ENCODE results near the gene SHLD2. TPM values are rescaled to one million over a fixed set of nuclear protein-coding genes. Genes with fewer than 3 reads are reported as not detected.
"Not testable (repeated sequence)": the region's sequence is repeated elsewhere in the genome, so short reads cannot be mapped to it uniquely, and the experiment has no call there.

SHLD2 gene
- polyA plus RNA-seq, 2 donors, result 10.0 to 10.6 TPM

- no peaks in the 10 kb centered on the region for H3K27me3 ChIP-seq (ENCODE audit: control insufficient read depth in 1 of 2, insufficient read depth in 2 of 2, low read length in 2 of 2)
- WGBS, 2 donors, result 73 to 76% methylated on average over 5 of the region's 5 CpGs
- H3K4me1 ChIP-seq (ENCODE audit: control insufficient read depth in 2 of 2, insufficient read depth in 2 of 2, low read length in 1 of 2), result no peaks in the 10 kb centered on the region
- no peak overlapping the region for H3K4me3 ChIP-seq (ENCODE audit: low read depth in 1 of 2, low read length in 2 of 2)
- no peak overlapping the region for H3K27ac ChIP-seq (ENCODE audit: low read depth in 2 of 2, low read length in 1 of 2)
- peaks cover 12 to 15% of the 10 kb centered on the region in 2 donors for H3K36me3 ChIP-seq (ENCODE audit: control insufficient read depth in 2 of 2, insufficient read depth in 2 of 2, low read length in 1 of 2)
- H3K9me3 ChIP-seq (ENCODE audit: control insufficient read depth in 2 of 2, insufficient read depth in 1 of 2, low read depth in 1 of 2, low read length in 1 of 2), result no peaks in the 10 kb centered on the region
These were observed 30.4 kb upstream of the SHLD2 start for GRCh38 chr10:87064651-87065050.

- no peaks in the 10 kb centered on the region for H3K4me1 ChIP-seq (ENCODE audit: control insufficient read depth in 2 of 2, insufficient read depth in 2 of 2, low read length in 1 of 2)
- H3K27me3 ChIP-seq (ENCODE audit: control insufficient read depth in 1 of 2, insufficient read depth in 2 of 2, low read length in 2 of 2), result no peaks in the 10 kb centered on the region
- H3K9me3 ChIP-seq (ENCODE audit: control insufficient read depth in 2 of 2, insufficient read depth in 1 of 2, low read depth in 1 of 2, low read length in 1 of 2), result no peaks in the 10 kb centered on the region
- 95 to 98% methylated on average over 2 of the region's 2 CpGs for WGBS, 2 donors
- H3K4me3 ChIP-seq (ENCODE audit: low read depth in 1 of 2, low read length in 2 of 2), result no peak overlapping the region
- peak overlapping the region in 1 of 2 donors; percentile 4 for H3K27ac ChIP-seq (ENCODE audit: low read depth in 2 of 2, low read length in 1 of 2)
- peaks cover 12 to 14% of the 10 kb centered on the region in 2 donors for H3K36me3 ChIP-seq (ENCODE audit: control insufficient read depth in 2 of 2, insufficient read depth in 2 of 2, low read length in 1 of 2)
These were observed 28.8 kb upstream of the SHLD2 start for GRCh38 chr10:87066178-87066577.

- Histone ChIP-seq H3K4me1 (ENCODE audit: control insufficient read depth in 2 of 2, insufficient read depth in 2 of 2, low read length in 1 of 2) (no peaks in the 10 kb centered on the region), H3K4me3 (ENCODE audit: low read depth in 1 of 2, low read length in 2 of 2) (no peak overlapping the region), H3K27ac (ENCODE audit: low read depth in 2 of 2, low read length in 1 of 2) (no peak overlapping the region), H3K27me3 (ENCODE audit: control insufficient read depth in 1 of 2, insufficient read depth in 2 of 2, low read length in 2 of 2) (no peaks in the 10 kb centered on the region), H3K36me3 (ENCODE audit: control insufficient read depth in 2 of 2, insufficient read depth in 2 of 2, low read length in 1 of 2) (peaks cover 12 to 14% of the 10 kb centered on the region in 2 donors), H3K9me3 (ENCODE audit: control insufficient read depth in 2 of 2, insufficient read depth in 1 of 2, low read depth in 1 of 2, low read length in 1 of 2) (no peaks in the 10 kb centered on the region)
- WGBS, 2 donors, result 97 to 100% methylated on average over 1 of the region's 1 CpG
These were observed 28.1 kb upstream of the SHLD2 start for GRCh38 chr10:87066865-87067264.

GRCh38 chr10:87068281-87068680 is 26.7 kb upstream of the SHLD2 start:
- no peaks in the 10 kb centered on the region for H3K4me1 ChIP-seq (ENCODE audit: control insufficient read depth in 2 of 2, insufficient read depth in 2 of 2, low read length in 1 of 2)
- 83 to 96% methylated on average over 1 of the region's 1 CpG for WGBS, 2 donors
- no peaks in the 10 kb centered on the region for H3K9me3 ChIP-seq (ENCODE audit: control insufficient read depth in 2 of 2, insufficient read depth in 1 of 2, low read depth in 1 of 2, low read length in 1 of 2)
- H3K36me3 ChIP-seq (ENCODE audit: control insufficient read depth in 2 of 2, insufficient read depth in 2 of 2, low read length in 1 of 2), result peaks cover 14% of the 10 kb centered on the region in 2 donors
- no peak overlapping the region for H3K27ac ChIP-seq (ENCODE audit: low read depth in 2 of 2, low read length in 1 of 2)
- no peak overlapping the region for H3K4me3 ChIP-seq (ENCODE audit: low read depth in 1 of 2, low read length in 2 of 2)
- no peaks in the 10 kb centered on the region for H3K27me3 ChIP-seq (ENCODE audit: control insufficient read depth in 1 of 2, insufficient read depth in 2 of 2, low read length in 2 of 2)

- Histone ChIP-seq H3K4me1 (ENCODE audit: control insufficient read depth in 2 of 2, insufficient read depth in 2 of 2, low read length in 1 of 2) (no peaks in the 10 kb centered on the region), H3K27me3 (ENCODE audit: control insufficient read depth in 1 of 2, insufficient read depth in 2 of 2, low read length in 2 of 2) (no peaks in the 10 kb centered on the region), H3K4me3 (ENCODE audit: low read depth in 1 of 2, low read length in 2 of 2) (no peak overlapping the region), H3K36me3 (ENCODE audit: control insufficient read depth in 2 of 2, insufficient read depth in 2 of 2, low read length in 1 of 2) (peaks cover 3 to 12% of the 10 kb centered on the region in 2 donors), H3K9me3 (ENCODE audit: control insufficient read depth in 2 of 2, insufficient read depth in 1 of 2, low read depth in 1 of 2, low read length in 1 of 2) (no peaks in the 10 kb centered on the region), H3K27ac (ENCODE audit: low read depth in 2 of 2, low read length in 1 of 2) (no peak overlapping the region)
- 69 to 84% methylated on average over 2 of the region's 2 CpGs for WGBS, 2 donors
These were observed 22.6 kb upstream of the SHLD2 start for GRCh38 chr10:87072449-87072848.

- H3K27ac ChIP-seq (ENCODE audit: low read depth in 2 of 2, low read length in 1 of 2); H3K9me3 ChIP-seq (ENCODE audit: control insufficient read depth in 2 of 2, insufficient read depth in 1 of 2, low read depth in 1 of 2, low read length in 1 of 2); H3K4me1 ChIP-seq (ENCODE audit: control insufficient read depth in 2 of 2, insufficient read depth in 2 of 2, low read length in 1 of 2); H3K27me3 ChIP-seq (ENCODE audit: control insufficient read depth in 1 of 2, insufficient read depth in 2 of 2, low read length in 2 of 2); H3K4me3 ChIP-seq (ENCODE audit: low read depth in 1 of 2, low read length in 2 of 2); H3K36me3 ChIP-seq (ENCODE audit: control insufficient read depth in 2 of 2, insufficient read depth in 2 of 2, low read length in 1 of 2): not testable (repeated sequence)
- 88 to 90% methylated on average over 2 of the region's 2 CpGs for WGBS, 2 donors
These were observed 18.6 kb upstream of the SHLD2 start for GRCh38 chr10:87076421-87076820.

GRCh38 chr10:87079106-87079836 is 15.7 kb upstream of the SHLD2 start:
- no peaks in the 10 kb centered on the region for H3K9me3 ChIP-seq (ENCODE audit: control insufficient read depth in 2 of 2, insufficient read depth in 1 of 2, low read depth in 1 of 2, low read length in 1 of 2)
- H3K4me1 ChIP-seq (ENCODE audit: control insufficient read depth in 2 of 2, insufficient read depth in 2 of 2, low read length in 1 of 2), result peaks cover 0 to 8% of the 10 kb centered on the region in 2 donors
- no peak overlapping the region for H3K27ac ChIP-seq (ENCODE audit: low read depth in 2 of 2, low read length in 1 of 2)

GRCh38 chr10:87080621-87081020 is 14.4 kb upstream of the SHLD2 start:
- not testable (repeated sequence) for H3K27ac ChIP-seq (ENCODE audit: low read depth in 2 of 2, low read length in 1 of 2); H3K9me3 ChIP-seq (ENCODE audit: control insufficient read depth in 2 of 2, insufficient read depth in 1 of 2, low read depth in 1 of 2, low read length in 1 of 2); H3K4me1 ChIP-seq (ENCODE audit: control insufficient read depth in 2 of 2, insufficient read depth in 2 of 2, low read length in 1 of 2); H3K27me3 ChIP-seq (ENCODE audit: control insufficient read depth in 1 of 2, insufficient read depth in 2 of 2, low read length in 2 of 2); H3K4me3 ChIP-seq (ENCODE audit: low read depth in 1 of 2, low read length in 2 of 2); H3K36me3 ChIP-seq (ENCODE audit: control insufficient read depth in 2 of 2, insufficient read depth in 2 of 2, low read length in 1 of 2)
- WGBS, 2 donors, result 96 to 98% methylated on average over 8 to 29 of the region's 31 CpGs

More at GRCh38 chr10:87079106-87079836, 15.7 kb upstream of the SHLD2 start:
- 71 to 77% methylated on average over 11 of the region's 11 CpGs for WGBS, 2 donors
- Histone ChIP-seq H3K27me3 (ENCODE audit: control insufficient read depth in 1 of 2, insufficient read depth in 2 of 2, low read length in 2 of 2) (no peaks in the 10 kb centered on the region), H3K4me3 (ENCODE audit: low read depth in 1 of 2, low read length in 2 of 2) (no peak overlapping the region), H3K36me3 (ENCODE audit: control insufficient read depth in 2 of 2, insufficient read depth in 2 of 2, low read length in 1 of 2) (no peaks in the 10 kb centered on the region)

GRCh38 chr10:87081574-87081973 is 13.4 kb upstream of the SHLD2 start:
- H3K4me3 ChIP-seq (ENCODE audit: low read depth in 1 of 2, low read length in 2 of 2); H3K4me1 ChIP-seq (ENCODE audit: control insufficient read depth in 2 of 2, insufficient read depth in 2 of 2, low read length in 1 of 2); H3K27ac ChIP-seq (ENCODE audit: low read depth in 2 of 2, low read length in 1 of 2); H3K36me3 ChIP-seq (ENCODE audit: control insufficient read depth in 2 of 2, insufficient read depth in 2 of 2, low read length in 1 of 2); H3K27me3 ChIP-seq (ENCODE audit: control insufficient read depth in 1 of 2, insufficient read depth in 2 of 2, low read length in 2 of 2); H3K9me3 ChIP-seq (ENCODE audit: control insufficient read depth in 2 of 2, insufficient read depth in 1 of 2, low read depth in 1 of 2, low read length in 1 of 2): not testable (repeated sequence)
- WGBS, 2 donors, result 71 to 82% methylated on average over 1 of the region's 3 CpGs

- H3K27me3 ChIP-seq (ENCODE audit: control insufficient read depth in 1 of 2, insufficient read depth in 2 of 2, low read length in 2 of 2); H3K36me3 ChIP-seq (ENCODE audit: control insufficient read depth in 2 of 2, insufficient read depth in 2 of 2, low read length in 1 of 2); H3K4me3 ChIP-seq (ENCODE audit: low read depth in 1 of 2, low read length in 2 of 2); H3K4me1 ChIP-seq (ENCODE audit: control insufficient read depth in 2 of 2, insufficient read depth in 2 of 2, low read length in 1 of 2); H3K9me3 ChIP-seq (ENCODE audit: control insufficient read depth in 2 of 2, insufficient read depth in 1 of 2, low read depth in 1 of 2, low read length in 1 of 2): not testable (repeated sequence)
- WGBS, 2 donors, result 22 to 33% methylated on average over 1 of the region's 1 CpG
- peak overlapping the region in 1 of 2 donors; percentile 72 for H3K27ac ChIP-seq (ENCODE audit: low read depth in 2 of 2, low read length in 1 of 2)
These were observed 12.8 kb upstream of the SHLD2 start for GRCh38 chr10:87082219-87082618.

All from esophagus (tissue), 2 donors.